ENCODE data around the gene TNFRSF19.
"Not testable (repeated sequence)": the region's sequence is repeated elsewhere in the genome, so short reads cannot be mapped to it uniquely, and the experiment has no call there.

The TNFRSF19 gene, protein sequence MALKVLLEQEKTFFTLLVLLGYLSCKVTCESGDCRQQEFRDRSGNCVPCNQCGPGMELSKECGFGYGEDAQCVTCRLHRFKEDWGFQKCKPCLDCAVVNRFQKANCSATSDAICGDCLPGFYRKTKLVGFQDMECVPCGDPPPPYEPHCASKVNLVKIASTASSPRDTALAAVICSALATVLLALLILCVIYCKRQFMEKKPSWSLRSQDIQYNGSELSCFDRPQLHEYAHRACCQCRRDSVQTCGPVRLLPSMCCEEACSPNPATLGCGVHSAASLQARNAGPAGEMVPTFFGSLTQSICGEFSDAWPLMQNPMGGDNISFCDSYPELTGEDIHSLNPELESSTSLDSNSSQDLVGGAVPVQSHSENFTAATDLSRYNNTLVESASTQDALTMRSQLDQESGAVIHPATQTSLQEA

GRCh38 chr13:23570099-23570920 lies at the start of gene TNFRSF19:
Gene TNFRSF19, plus strand, starts transcription at chr13:23570412. Its CDS starts 19,772 bp downstream, at chr13:23590184.
- no peak for DNase-seq

GRCh38 chr13:23529926-23530325 lies 40.3 kb upstream of the TNFRSF19 start:
- DNase-seq = not testable (repeated sequence)

DNA sequence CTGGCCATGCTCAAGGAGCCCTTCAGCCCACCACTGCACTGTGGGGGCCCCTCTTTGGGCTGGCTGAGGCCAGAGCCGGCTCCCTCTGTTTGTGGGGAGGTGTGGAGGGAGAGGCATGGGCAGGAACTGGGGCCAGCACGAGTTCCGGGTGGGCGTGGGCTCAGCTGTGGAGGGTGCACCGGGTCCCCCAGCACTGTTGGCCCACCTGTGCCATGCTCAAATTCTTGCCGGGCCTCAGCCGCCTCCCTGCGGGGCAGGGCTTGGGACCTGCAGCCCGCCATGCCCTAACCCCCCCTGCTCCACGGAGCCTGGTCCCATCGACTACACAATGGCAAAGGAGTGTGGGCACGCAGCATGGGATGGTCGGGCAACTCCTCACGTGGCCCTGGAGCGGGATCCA lies 38.8 kb upstream of the TNFRSF19 start:
- no peak for DNase-seq

DNA sequence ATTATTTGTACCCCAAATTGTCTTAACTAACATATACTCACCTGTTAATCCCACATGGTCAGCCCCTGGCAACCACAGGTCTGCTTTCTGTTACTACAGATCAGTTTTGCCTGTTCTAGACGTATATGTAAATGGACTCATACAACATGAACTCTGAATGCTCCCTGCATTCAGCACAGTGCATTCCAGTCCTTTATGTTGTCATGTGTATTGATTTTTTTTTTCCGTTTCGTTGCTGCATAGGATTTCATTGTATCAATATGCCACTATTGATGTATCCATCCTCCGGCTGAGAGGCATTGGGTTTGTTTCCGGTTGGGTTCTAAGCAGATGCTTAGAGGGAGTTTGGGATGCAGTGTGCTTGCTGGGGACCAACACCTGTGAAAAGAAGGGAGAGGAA lies 36.1 kb upstream of the TNFRSF19 start:
- no peak for DNase-seq

DNA sequence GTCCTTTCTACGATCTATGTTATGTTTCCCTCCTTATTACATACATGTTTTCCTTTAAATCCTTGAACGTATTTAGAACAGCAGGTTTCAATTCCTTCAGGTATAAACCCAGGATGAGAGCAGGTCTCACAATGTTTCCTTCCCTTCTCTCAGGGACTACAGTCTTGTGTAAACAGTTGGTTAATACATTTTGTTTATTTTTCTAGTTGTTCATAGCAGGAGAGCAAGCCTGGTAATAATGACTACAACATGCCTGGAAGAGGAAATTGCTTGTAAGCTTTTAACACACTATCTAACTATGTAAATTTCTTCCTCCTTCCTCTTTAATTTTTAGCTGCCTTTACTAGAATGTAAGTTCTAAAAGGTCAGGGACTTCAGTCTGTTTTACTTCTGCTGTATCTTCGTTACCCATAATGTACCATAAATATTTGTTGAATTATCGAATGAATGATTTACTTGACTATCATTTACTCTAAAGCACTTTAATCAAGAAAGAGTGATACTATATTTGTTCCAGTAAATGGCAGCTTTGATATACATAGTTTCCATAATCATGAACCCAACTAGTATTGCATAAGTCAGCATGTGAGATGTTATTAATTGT lies 28.9 kb upstream of the TNFRSF19 start:
- no peak for DNase-seq

DNA sequence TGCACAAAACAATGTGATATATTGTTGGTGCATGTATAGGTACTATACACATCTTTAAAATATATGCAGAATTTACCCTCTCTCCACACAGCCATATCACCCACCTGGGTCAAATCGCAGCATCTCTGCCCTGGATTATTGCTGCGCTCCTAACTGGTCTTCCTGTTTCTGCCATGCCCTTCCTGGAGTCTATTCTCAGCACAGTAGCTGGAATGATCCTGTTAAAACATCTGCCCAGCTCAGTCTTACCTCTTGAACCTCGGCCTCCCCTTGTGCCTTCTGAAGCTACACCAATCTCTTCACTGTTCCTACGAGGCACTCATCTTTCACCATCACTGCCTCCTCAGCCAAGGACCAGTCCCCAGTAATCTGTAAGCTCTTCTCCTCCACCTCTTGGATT lies 25.5 kb upstream of the TNFRSF19 start:
- DNase-seq = no peak

- no peak for DNase-seq
These were observed 23.1 kb upstream of the TNFRSF19 start for GRCh38 chr13:23547000-23547590.

GRCh38 chr13:23549724-23550123 lies 20.5 kb upstream of the TNFRSF19 start:
- no peak for DNase-seq

- DNase-seq = no peak
These were observed 20.0 kb upstream of the TNFRSF19 start for GRCh38 chr13:23550163-23550562.

GRCh38 chr13:23551213-23552008 lies 18.8 kb upstream of the TNFRSF19 start:
- DNase-seq = no peak

GRCh38 chr13:23552171-23552570 lies 18.0 kb upstream of the TNFRSF19 start:
- no peak for DNase-seq

- no peak for DNase-seq
These were observed 17.6 kb upstream of the TNFRSF19 start for GRCh38 chr13:23552661-23553060.

- no peak for DNase-seq
These were observed 16.2 kb upstream of the TNFRSF19 start for GRCh38 chr13:23554000-23554399.

- DNase-seq = no peak
These were observed 13.2 kb upstream of the TNFRSF19 start for GRCh38 chr13:23557043-23557442.

DNA sequence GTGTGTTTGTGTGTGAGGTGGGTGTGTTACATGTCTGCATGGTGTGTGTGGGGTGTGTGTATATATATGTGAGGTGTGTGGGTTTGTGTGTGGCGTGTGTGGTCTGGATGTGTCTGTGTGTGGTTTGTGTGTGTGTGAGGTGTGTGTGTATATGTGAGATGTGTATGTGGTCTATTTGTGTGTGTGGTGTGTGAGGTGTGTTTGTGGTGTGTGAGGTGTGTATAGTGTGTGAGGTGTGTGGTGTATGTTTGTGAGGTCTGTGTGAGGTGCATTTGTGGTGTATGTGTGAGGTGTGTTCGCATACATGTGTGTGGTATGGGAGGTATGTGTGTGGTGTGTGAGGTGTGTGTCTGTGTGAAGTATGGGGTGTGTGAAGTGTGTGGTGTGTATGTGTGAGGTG lies 12.5 kb upstream of the TNFRSF19 start:
- no peak for DNase-seq

DNA sequence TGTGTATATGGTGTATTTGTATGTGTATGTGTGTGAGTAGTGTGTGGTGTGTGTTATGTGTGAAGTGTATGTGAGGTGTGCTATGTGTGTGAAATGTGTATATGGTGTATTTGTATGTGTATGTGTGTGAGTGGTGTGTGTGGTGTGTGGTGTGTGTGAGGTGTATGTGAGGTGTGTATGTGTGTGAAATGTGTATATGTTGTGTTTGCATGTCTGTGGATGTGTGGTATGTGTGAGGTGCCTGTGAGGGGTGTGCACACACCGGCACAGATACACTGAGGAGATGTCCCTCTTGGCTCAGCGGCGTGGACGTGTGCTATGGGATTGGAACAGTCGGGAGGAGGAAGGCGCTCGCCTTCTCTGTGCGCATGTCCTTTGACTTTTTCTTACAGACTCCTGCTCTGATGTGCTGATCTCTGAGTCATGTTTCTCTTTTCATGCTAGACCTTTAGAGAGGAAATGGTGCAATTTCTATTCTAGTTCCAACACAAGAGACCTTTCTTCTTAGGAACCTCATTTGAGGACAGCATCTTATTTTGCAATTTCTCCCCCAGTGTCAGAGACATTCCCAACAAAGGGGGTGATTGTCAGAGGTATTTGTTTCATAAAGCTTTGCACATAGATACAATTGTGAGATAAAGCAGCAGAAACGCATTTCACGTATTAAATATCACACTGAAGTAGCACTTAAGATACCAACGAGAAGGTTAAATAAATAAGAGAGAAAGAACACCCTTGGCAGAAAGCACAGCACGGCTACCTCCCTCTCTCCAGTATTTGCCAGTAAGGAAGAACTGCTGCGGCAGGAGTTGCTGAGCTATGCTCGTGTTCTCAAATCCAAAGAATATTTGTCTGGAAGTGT lies 11.3 kb upstream of the TNFRSF19 start:
- DNase-seq = no peak

DNA sequence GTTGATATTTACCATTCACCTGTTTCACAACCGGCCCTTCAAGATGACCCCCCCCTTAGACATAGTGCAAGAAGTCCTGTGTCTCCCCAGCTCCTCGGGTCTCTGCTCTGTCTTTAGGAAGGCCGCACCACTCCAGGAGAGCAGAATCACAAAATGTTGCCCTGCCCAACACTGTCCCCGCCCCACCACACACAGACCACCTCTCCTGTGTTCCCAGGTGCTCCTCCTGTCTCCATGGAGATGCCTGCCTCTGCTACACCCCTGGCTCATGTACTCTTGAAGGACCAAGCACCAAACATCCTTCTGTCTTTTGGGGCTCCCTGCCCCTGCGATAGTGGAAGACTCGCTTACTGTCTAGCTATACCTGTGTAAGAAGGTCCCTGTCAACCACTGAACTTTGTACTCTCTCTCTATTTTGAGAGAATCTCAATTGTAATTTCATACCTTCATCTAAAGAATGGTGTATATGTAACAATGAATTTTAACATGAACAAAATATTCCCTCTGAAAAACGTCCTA lies 9.6 kb upstream of the TNFRSF19 start:
- DNase-seq = no peak

DNA sequence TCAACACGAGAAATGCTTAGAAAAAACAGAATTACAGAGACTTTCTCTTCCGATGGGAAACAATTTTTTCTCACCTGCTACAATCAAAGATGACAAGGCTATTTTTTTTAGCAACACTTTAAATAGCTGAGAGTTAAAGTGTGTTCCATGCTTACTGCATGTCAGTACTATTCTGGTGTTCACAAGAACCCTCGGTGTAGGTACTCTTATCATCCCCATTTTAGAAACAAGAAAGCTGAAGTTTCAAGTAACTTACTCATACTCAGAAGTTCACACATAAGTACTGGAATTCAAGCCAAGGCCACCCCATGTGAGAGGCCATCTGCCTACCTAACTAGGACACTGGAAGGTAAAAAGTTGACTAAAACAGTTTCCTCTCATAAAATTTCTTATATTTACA lies 9.0 kb upstream of the TNFRSF19 start:
- DNase-seq = no peak

DNA sequence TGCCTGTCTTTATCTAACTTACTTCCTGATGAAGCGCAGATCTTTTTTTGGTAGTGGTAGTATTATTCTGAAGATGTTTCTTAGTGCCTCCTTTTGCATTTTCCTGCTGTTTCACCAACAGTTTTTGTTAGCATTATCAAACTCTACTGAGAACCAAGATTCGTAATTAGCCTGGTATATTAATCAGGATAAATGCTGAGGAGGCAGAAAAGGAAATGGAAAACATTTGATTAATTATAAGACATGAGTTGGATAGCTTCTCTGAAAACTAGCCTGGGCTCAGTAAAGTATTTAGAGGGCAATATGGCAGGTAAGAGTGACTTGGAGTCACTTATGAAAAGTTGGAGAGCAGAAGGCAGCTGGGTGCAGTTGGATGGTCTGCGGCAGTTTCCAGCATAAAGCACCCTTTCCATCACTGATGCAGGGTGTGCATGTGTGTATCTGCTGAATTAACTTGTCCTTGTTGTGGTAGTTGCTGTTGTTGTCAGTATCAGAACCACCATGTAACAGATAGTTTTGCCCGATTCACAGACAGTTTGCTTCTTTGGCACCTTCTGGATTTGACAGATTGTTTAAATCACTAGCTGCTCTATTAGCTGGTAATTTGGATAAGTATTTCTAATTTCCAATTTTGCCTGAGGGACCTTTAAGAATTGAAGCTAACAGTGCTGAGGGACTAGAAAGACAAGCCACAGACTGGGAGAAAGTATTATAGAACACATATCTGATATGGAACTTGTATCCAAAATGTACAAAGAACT lies 6.9 kb upstream of the TNFRSF19 start:
- DNase-seq = no peak

DNA sequence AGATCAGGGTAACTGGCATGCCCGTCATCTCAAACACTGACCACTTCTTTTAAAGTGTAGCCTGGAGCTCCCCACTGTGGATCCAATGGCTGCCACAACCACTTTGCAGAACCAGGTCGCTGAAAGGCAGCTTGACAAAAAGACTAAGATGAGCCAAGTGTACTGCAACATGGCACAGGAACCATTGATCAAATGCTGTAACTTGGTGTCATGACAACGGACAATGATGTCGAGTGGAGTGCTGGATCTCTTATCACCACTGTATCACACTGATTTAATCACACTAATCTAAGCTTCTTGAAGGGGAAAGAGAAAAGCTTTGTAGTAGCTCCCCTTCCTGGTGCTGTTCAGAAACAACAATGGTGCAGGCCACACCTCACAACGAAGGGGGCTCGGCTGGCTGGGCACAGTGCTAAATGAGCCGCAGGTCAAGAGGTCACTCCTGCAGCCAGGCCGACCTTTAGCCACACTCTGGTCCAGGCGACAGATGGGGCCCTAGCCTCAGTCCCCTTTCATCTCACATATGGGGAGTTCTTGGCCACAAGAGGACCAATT lies 2.2 kb upstream of the TNFRSF19 start:
- DNase-seq = no peak

Data from COR-L47 (cell line).